ENCODE results near the gene UNKL.
A peak's percentile ranks its signal among the peaks of the same experiment; 100 is the strongest.

Gene UNKL

DNA sequence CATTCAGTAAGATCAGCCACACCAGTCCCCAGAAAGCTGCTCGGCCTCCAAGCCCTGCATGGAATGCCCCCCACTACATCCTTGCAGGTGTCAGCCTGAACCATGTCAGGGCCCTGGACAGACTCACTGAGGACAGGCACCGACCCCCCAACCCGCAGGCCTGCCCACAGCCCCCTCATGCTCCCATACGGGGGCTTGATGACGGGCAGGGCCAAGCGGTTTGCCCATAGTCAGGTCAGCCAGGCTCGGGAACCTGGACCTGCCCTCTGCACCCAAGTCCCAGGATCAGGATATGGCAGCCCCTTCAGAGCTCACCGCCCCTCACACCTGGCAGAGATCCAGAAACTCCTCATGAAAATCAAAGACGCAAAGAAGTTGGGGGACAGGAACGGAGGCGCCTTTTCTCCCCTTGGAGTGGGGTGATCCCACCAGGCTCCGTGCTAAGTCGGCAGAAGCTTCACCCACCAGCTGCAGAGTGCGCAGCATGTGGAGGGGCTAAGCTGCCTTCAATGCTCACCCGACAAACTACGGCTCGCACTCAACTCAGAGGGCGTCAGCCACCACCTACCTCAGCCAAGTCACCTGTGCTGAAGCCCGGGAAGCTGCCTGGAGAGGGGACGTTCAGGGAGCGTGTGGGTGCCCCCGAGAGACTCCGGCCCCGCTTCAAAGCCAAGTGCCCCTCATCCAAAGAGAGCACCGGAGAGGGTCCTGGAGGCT is 36.3 kb downstream of the UNKL start:
- no peak overlapping the region for H2AFZ ChIP-seq (ENCODE audit: low read length)
- H3K9me2 ChIP-seq (ENCODE audit: low read depth, low read length) = no peaks in the 10 kb centered on the region
- no peaks in the 10 kb centered on the region for H3F3A ChIP-seq (ENCODE audit: insufficient read depth, low read length)
- peak overlapping the region; percentile 92 for H3K4me2 ChIP-seq (ENCODE audit: low read length)
- H3K9ac ChIP-seq (ENCODE audit: low read length) = peak overlapping the region; percentile 96
- H3K27ac ChIP-seq (ENCODE audit: low read depth, low read length, poor library complexity, severe bottlenecking) = peak overlapping the region; percentile 42
- H3K9me3 ChIP-seq (ENCODE audit: low read length) = no peaks in the 10 kb centered on the region
- H3K79me2 ChIP-seq (ENCODE audit: insufficient read depth, low read length) = peaks cover 9% of the 10 kb centered on the region
- H3K36me3 ChIP-seq (ENCODE audit: insufficient read depth, low read length) = peaks cover 16% of the 10 kb centered on the region
- TF ChIP-seq, protein P1, sequence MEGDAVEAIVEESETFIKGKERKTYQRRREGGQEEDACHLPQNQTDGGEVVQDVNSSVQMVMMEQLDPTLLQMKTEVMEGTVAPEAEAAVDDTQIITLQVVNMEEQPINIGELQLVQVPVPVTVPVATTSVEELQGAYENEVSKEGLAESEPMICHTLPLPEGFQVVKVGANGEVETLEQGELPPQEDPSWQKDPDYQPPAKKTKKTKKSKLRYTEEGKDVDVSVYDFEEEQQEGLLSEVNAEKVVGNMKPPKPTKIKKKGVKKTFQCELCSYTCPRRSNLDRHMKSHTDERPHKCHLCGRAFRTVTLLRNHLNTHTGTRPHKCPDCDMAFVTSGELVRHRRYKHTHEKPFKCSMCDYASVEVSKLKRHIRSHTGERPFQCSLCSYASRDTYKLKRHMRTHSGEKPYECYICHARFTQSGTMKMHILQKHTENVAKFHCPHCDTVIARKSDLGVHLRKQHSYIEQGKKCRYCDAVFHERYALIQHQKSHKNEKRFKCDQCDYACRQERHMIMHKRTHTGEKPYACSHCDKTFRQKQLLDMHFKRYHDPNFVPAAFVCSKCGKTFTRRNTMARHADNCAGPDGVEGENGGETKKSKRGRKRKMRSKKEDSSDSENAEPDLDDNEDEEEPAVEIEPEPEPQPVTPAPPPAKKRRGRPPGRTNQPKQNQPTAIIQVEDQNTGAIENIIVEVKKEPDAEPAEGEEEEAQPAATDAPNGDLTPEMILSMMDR (IDR thresholded peaks at IDR 0.05; ENCODE audit: low read length) = no peak
- TF ChIP-seq EZH2 (IDR thresholded peaks at IDR 0.05; ENCODE audit: borderline replicate concordance, low read length) = no peak
- H3K4me3 ChIP-seq (ENCODE audit: low read depth, low read length, poor library complexity, severe bottlenecking) = peak overlapping the region; percentile 86
- H3K27me3 ChIP-seq (ENCODE audit: insufficient read depth, low read length) = no peaks in the 10 kb centered on the region
- no peaks in the 10 kb centered on the region for H4K20me1 ChIP-seq (ENCODE audit: insufficient read depth, low read length)
- H3K4me1 ChIP-seq (ENCODE audit: insufficient read depth, low read length, severe bottlenecking) = peaks cover 23% of the 10 kb centered on the region

DNA sequence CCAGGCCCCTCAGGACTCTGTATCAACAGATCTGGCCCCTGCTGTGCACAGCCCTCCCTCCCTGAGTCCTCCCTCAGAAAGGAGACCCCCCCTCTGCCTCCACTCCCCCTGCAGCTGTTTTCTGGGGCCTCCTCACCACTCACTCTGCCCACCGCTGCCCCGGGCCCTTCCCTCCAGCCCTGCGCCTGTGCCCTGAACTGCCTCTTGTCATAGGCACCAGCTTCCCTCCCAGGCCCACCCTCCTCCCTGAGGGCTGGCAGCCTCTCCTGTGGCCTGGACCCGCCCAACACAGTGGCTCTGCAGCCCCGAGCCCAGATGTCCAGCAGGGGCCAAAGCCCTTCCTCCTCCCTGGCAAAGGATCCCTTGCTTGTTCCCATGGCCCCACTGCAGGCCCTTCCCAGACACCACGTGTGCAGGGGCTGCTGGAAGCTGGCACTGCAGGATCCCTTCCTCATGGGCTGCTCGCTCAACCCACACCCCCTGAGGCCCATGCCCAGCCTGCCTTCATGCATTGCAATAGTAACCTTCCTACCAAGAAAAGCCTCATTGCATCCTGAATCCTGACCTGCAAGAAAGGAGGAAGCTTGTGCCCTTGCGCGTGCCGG is 37.0 kb downstream of the UNKL start:
- peak overlapping the region; percentile 92; the same call in 1 of the 2 replicates for H3K4me2 ChIP-seq (ENCODE audit: low read length)
- no peaks in the 10 kb centered on the region for H3K9me3 ChIP-seq (ENCODE audit: low read length)
- H3K27me3 ChIP-seq (ENCODE audit: insufficient read depth, low read length) = no peaks in the 10 kb centered on the region
- H3K4me1 ChIP-seq (ENCODE audit: insufficient read depth, low read length, severe bottlenecking) = peaks cover 23% of the 10 kb centered on the region
- TF ChIP-seq EZH2 (IDR thresholded peaks at IDR 0.05; ENCODE audit: borderline replicate concordance, low read length) = no peak
- H4K20me1 ChIP-seq (ENCODE audit: insufficient read depth, low read length) = no peaks in the 10 kb centered on the region
- H3F3A ChIP-seq (ENCODE audit: insufficient read depth, low read length) = no peaks in the 10 kb centered on the region
- H2AFZ ChIP-seq (ENCODE audit: low read length) = no peak overlapping the region
- peak overlapping the region; percentile 86 for H3K4me3 ChIP-seq (ENCODE audit: low read depth, low read length, poor library complexity, severe bottlenecking)
- H3K27ac ChIP-seq (ENCODE audit: low read depth, low read length, poor library complexity, severe bottlenecking) = no peak overlapping the region
- H3K9ac ChIP-seq (ENCODE audit: low read length) = no peak overlapping the region
- no peaks in the 10 kb centered on the region for H3K9me2 ChIP-seq (ENCODE audit: low read depth, low read length)
- peaks cover 16% of the 10 kb centered on the region for H3K36me3 ChIP-seq (ENCODE audit: insufficient read depth, low read length)
- peaks cover 9% of the 10 kb centered on the region for H3K79me2 ChIP-seq (ENCODE audit: insufficient read depth, low read length)

DNA sequence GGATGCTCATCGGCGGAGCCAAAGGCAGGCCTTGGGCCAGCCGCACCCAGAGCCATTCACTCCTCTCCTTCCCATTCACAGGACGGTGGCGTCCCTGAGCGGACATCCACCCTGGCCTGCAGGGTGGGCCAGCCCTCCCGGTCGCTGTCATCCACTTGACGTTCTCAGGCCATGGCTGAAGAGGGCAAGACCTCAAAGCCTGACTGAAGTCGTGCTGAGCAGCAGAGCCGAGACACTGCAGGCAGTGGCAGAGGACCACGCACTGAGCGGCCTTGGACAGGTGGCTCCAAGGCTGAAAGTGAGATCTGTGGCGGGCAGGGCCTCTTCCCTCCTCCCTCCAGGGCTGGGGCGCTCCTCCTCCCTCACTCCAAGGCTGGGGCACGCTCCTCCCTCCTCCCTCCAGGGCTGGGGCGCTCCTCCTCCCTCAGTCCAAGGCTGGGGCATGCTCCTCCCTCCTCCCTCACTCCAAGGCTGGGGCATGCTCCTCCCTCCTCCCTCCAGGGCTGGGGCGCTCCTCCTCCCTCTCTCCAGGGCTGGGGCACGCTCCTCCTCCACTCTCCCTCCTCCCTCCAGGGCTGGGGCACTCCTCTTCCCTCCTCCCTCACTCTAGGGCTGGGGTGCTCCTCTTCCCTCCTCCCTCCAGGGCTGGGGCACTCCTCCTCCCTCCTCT is 38.6 kb downstream of the UNKL start:
- H3K27ac ChIP-seq (ENCODE audit: low read depth, low read length, poor library complexity, severe bottlenecking) = no peak overlapping the region

More for the DNA sequence above, 38.6 kb downstream of the UNKL start:
- Histone ChIP-seq H3K27me3 (ENCODE audit: insufficient read depth, low read length) (no peaks in the 10 kb centered on the region), H2AFZ (ENCODE audit: low read length) (no peak overlapping the region), H3K9me3 (ENCODE audit: low read length) (no peaks in the 10 kb centered on the region), H3K9ac (ENCODE audit: low read length) (no peak overlapping the region), H3K4me3 (ENCODE audit: low read depth, low read length, poor library complexity, severe bottlenecking) (no peak overlapping the region), H4K20me1 (ENCODE audit: insufficient read depth, low read length) (no peaks in the 10 kb centered on the region), H3K9me2 (ENCODE audit: low read depth, low read length) (no peaks in the 10 kb centered on the region), H3K4me2 (ENCODE audit: low read length) (no peak overlapping the region), H3K4me1 (ENCODE audit: insufficient read depth, low read length, severe bottlenecking) (peaks cover 23% of the 10 kb centered on the region), H3F3A (ENCODE audit: insufficient read depth, low read length) (no peaks in the 10 kb centered on the region), H3K79me2 (ENCODE audit: insufficient read depth, low read length) (peaks cover 9% of the 10 kb centered on the region), H3K36me3 (ENCODE audit: insufficient read depth, low read length) (peaks cover 11% of the 10 kb centered on the region)
- no peak for TF ChIP-seq EZH2 (IDR thresholded peaks at IDR 0.05; ENCODE audit: borderline replicate concordance, low read length)
- TF ChIP-seq, protein P1 (IDR thresholded peaks at IDR 0.05; ENCODE audit: low read length) = no peak

Data from OCI-LY1 (cell line).